Spleen (tissue), 7 donors: ENCODE data around the gene ZNF740.

Source experiments
- POLR2A ChIP-seq, 3 donors: fragments of 450-650 bp; IDR thresholded peaks; one replicate each; pipeline ENCODE4 v1.5.1; 2017; ENCODE audit warnings: antibody characterized with exemption in 3 of 3, mild to moderate bottlenecking in 1 of 3
- POLR2AphosphoS5 ChIP-seq, 3 donors: sonication (generic); formaldehyde crosslinking; IDR thresholded peaks; one replicate each; pipeline ENCODE4 v1.5.1; 2017; ENCODE audit warnings: antibody characterized with exemption in 3 of 3
- TF ChIP-seq, protein P1 (sequence below), 11 experiments: fragments of 200-600 bp in 7 of 11; fragments of 450-650 bp in 4 of 11; sonication (generic) in 4 of 11; IDR thresholded peaks in 8 of 11; conservative IDR thresholded peaks in 3 of 11; 1 replicate in 7 of 11; 2 replicates in 4 of 11; pipeline versions ENCODE4 v1.4.0 to v1.8.0; 2016 to 2021; ENCODE audit warnings: antibody characterized with exemption in 11 of 11, inconsistent platforms in 4 of 11, mild to moderate bottlenecking in 1 of 11
- donor health status: DM: no; HTN: no; CAD: no; lungs with moderate emphysema.
- donor health status: DM: no; HTN: no; CAD: no.
- donor health status: DM: no; HTN: no; CAD: no.

GRCh38 chr12:53143355-53143754 lies 37.2 kb upstream of the ZNF740 start:
- TF ChIP-seq, protein P1, sequence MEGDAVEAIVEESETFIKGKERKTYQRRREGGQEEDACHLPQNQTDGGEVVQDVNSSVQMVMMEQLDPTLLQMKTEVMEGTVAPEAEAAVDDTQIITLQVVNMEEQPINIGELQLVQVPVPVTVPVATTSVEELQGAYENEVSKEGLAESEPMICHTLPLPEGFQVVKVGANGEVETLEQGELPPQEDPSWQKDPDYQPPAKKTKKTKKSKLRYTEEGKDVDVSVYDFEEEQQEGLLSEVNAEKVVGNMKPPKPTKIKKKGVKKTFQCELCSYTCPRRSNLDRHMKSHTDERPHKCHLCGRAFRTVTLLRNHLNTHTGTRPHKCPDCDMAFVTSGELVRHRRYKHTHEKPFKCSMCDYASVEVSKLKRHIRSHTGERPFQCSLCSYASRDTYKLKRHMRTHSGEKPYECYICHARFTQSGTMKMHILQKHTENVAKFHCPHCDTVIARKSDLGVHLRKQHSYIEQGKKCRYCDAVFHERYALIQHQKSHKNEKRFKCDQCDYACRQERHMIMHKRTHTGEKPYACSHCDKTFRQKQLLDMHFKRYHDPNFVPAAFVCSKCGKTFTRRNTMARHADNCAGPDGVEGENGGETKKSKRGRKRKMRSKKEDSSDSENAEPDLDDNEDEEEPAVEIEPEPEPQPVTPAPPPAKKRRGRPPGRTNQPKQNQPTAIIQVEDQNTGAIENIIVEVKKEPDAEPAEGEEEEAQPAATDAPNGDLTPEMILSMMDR (IDR thresholded peaks at IDR 0.05 in 8 of 11, conservative IDR thresholded peaks at IDR 0.05 in 3 of 11) = no peak
- TF ChIP-seq POLR2AphosphoS5 (IDR thresholded peaks at IDR 0.05) (no peak), POLR2A (IDR thresholded peaks at IDR 0.05) (no peak)
